ENCODE data around the gene CFAP77. TPM values are rescaled to one million over a fixed set of nuclear protein-coding genes. Genes with fewer than 3 reads are reported as not detected.

Gene CFAP77
- total RNA-seq, 2 donors from 2014 or later: 3.3 to 8.6 TPM

DNA sequence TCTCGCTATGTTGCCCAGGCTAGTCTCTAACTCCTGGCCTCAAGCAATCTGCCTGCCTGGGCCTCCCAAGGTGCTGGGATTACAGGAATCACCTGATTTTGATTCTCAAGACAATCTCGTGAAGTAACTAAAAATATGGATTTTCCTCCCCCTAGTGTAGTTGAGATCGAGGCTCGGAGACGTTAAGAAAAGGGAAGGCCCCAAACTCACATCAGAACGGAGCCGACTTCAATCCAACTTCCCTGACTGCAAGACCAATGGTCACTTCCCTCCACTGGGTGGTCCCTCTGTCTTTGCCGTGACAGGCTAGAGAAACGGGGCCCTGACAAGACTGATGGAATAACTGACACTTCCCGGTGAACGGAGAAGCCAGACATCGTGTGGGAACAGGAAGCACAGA is 200.7 kb downstream of the CFAP77 start:
- Histone ChIP-seq H3K27ac (no peak overlapping the region), H3K27me3 (no peaks in the 10 kb centered on the region), H3K4me1 (no peaks in the 10 kb centered on the region), H3K9me3 (no peaks in the 10 kb centered on the region), H3K36me3 (peaks cover 43% of the 10 kb centered on the region), H3K4me3 (no peak overlapping the region)
- no peak for DNase-seq (ENCODE audit: low spot score)
- TF ChIP-seq, protein P1, sequence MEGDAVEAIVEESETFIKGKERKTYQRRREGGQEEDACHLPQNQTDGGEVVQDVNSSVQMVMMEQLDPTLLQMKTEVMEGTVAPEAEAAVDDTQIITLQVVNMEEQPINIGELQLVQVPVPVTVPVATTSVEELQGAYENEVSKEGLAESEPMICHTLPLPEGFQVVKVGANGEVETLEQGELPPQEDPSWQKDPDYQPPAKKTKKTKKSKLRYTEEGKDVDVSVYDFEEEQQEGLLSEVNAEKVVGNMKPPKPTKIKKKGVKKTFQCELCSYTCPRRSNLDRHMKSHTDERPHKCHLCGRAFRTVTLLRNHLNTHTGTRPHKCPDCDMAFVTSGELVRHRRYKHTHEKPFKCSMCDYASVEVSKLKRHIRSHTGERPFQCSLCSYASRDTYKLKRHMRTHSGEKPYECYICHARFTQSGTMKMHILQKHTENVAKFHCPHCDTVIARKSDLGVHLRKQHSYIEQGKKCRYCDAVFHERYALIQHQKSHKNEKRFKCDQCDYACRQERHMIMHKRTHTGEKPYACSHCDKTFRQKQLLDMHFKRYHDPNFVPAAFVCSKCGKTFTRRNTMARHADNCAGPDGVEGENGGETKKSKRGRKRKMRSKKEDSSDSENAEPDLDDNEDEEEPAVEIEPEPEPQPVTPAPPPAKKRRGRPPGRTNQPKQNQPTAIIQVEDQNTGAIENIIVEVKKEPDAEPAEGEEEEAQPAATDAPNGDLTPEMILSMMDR (IDR thresholded peaks at IDR 0.05): no peak

DNA sequence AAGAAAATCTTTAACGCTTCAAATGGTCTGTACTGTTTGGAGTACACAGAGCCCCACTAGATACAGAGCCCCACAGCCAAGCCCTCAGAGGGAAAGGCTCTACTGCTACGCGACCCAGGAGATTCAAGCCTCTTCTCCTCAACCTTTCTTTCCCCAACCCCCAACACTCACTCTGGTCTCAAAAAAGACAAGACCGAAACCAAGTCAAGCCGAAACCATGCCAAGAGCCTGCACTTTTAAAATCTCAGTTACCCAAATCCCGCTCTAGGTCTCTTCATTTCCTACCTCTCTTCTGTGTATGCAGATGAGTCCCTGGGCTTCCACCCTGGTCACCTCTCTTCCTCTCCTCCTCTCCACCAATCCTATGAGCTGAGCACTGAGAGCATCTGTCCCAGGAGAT is 204.3 kb downstream of the CFAP77 start:
- H3K27me3 ChIP-seq: no peaks in the 10 kb centered on the region
- no peaks in the 10 kb centered on the region for H3K4me1 ChIP-seq
- DNase-seq (ENCODE audit: low spot score): no peak
- no peak overlapping the region for H3K4me3 ChIP-seq
- peaks cover 71% of the 10 kb centered on the region for H3K36me3 ChIP-seq
- no peaks in the 10 kb centered on the region for H3K9me3 ChIP-seq
- no peak overlapping the region for H3K27ac ChIP-seq
- TF ChIP-seq, protein P1 (IDR thresholded peaks at IDR 0.05): no peak

DNA sequence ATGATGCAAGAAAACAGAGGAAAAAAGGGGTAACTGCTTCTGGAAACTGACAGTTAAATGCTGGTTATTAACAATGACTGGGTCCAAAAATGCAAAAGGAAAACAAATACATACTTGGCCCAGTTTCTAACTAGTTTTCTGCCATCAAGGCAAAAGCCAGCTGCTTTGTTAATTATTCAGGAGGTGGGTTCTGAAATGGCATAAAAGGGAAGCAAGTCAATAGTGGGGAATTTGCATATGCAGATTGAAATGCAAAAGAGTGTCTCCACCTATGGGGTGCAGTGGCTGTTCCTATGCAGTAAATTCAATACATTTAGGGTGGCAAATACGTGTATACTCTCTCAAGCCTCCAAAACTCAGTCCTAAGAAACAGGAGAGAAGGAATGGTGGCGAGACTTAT is 205.8 kb downstream of the CFAP77 start:
- TF ChIP-seq, protein P1 (IDR thresholded peaks at IDR 0.05): no peak
- no peak for DNase-seq (ENCODE audit: low spot score)
- no peak overlapping the region for H3K4me3 ChIP-seq
- H3K4me1 ChIP-seq: no peaks in the 10 kb centered on the region
- H3K9me3 ChIP-seq: no peaks in the 10 kb centered on the region
- H3K36me3 ChIP-seq: peaks cover 61% of the 10 kb centered on the region
- no peaks in the 10 kb centered on the region for H3K27me3 ChIP-seq
- no peak overlapping the region for H3K27ac ChIP-seq

DNA sequence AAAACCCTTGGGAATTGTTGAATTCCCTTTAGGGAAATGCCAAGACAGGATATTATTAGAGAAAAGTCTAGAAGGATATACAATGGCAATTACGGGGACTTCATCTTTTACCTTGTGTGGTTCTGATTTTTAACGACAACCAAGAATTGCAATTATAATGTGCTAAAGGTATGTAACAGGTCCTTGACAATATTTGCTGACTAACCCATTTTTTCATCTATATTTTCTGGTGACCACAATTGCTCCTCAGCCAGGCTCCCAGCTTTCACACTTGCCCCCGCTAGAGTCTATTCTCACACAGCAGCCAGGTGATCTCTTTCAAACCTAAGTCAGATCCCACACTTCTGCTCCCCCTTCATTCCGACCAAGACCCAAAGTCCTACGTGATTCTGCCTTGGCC is 206.7 kb downstream of the CFAP77 start:
- H3K9me3 ChIP-seq: no peaks in the 10 kb centered on the region
- peaks cover 52% of the 10 kb centered on the region for H3K36me3 ChIP-seq
- TF ChIP-seq, protein P1 (IDR thresholded peaks at IDR 0.05): no peak
- no peak overlapping the region for H3K4me3 ChIP-seq
- DNase-seq (ENCODE audit: low spot score): no peak
- no peak overlapping the region for H3K27ac ChIP-seq
- no peaks in the 10 kb centered on the region for H3K27me3 ChIP-seq
- H3K4me1 ChIP-seq: no peaks in the 10 kb centered on the region

DNA sequence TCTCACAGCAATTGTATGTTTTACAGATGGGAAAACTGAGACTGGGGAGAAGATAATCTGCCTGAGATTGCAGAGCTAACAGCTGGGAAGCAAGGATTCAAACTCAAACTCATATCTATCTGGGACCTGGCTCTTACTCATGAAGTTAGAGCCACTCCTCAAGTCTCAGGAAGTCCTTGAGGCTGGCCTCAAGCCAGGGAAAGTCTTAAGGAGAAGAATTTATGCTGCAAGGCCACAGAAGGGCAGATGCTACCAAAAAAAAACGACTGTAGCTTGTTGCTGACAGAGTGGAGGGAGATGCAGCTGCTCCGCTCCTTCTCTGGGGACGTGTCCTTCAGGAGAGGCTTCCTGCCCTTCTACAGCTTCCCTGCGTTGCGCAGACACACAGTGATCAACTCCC is 212.1 kb downstream of the CFAP77 start:
- peaks cover 22% of the 10 kb centered on the region for H3K36me3 ChIP-seq
- TF ChIP-seq, protein P1 (IDR thresholded peaks at IDR 0.05): no peak
- no peaks in the 10 kb centered on the region for H3K27me3 ChIP-seq

More for the DNA sequence above, 212.1 kb downstream of the CFAP77 start:
- Histone ChIP-seq H3K9me3 (no peaks in the 10 kb centered on the region), H3K4me3 (no peak overlapping the region), H3K4me1 (no peaks in the 10 kb centered on the region), H3K27ac (no peak overlapping the region)
- no peak for DNase-seq (ENCODE audit: low spot score)

Other genes starting within 250 kb of the CFAP77 start
- gene NTNG2, start 248.2 kb upstream of the CFAP77 start, total RNA-seq: 10 to 100 TPM in 1 of 2 donors, 1 to 10 TPM in 1; 5.2 to 16.9 TPM
- 10 to 100 TPM; 32.3 to 33.9 TPM for gene SETX, start 55.2 kb upstream of the CFAP77 start, total RNA-seq
- 10 to 100 TPM; 14.9 to 17.3 TPM for gene TTF1, start 3.4 kb upstream of the CFAP77 start, total RNA-seq
- gene BARHL1, start 172.4 kb downstream of the CFAP77 start, total RNA-seq: not detected